ENCODE results near the gene PLXNC1.

PLXNC1 gene

DNA sequence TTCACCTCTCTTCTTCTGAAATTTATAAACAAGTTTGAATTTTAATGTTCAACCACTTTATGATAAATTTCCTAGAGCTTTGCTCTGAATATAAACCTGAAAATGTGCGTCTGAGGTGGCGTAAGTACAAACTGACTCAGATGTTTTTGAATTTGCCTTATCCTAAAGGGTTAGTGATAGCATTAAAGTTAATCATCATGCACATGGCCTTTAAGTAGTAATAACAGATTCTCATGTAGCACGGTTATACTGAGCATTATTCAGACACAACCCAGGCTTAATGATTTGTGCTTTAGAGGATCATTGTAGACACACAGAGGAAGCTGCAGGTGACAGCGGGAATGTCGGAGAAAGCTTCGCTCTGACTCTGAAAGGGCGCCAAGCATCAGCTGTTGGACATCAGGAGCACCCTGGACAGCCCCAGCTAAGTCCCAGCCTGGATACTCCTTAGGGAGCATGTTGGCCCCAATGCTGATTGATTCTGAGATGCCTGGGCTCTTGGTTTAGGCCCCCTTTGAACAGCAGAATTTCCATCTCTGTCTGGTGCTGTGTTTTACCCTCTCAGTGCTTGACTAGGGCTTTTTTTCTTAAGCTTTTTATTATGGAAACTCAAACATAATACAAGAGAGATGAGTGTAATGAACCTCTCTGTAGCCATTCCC lies 91.1 kb downstream of the PLXNC1 start:
- no peak for DNase-seq (ENCODE audit: low read depth, low spot score)

DNA sequence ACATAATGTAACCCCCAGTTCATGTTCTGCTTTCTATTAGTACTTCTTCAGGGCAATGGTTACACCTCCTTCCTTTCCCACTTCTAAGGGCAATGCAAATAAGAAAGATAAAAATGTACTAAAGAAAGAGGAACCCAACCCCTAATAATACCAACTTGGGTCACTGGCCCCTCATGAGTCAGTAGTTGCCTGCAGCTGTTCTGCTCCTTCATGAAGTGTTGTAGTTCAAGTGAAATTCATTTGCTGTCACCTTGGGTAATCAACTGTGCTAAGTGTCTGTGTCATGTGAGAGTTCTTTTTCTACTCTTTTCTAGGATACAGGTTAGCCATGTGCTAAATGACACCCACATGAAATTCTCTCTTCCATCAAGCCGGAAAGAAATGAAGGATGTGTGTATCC lies 91.8 kb downstream of the PLXNC1 start:
- no peak for DNase-seq (ENCODE audit: low read depth, low spot score)

DNA sequence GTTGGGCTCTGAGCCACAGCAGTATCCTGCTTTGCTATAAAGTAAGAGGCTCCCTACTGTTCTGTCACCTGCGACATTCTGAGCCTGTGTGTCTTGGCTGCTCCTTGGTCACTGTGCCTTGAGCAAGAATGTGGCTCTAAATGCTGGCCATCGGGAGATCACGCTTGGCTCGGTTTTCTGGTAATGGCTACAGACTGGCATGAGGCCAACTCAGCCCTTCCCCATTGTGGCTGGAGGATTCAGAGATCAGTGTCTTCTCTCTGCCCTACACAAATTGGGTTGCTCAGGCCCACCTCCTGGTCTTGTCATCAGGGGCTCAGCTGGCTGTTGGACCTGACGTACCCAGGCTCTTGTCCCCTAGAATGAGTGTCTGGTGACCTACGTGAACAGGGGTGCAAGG lies 94.5 kb downstream of the PLXNC1 start:
- no peak for DNase-seq (ENCODE audit: low read depth, low spot score)

DNA sequence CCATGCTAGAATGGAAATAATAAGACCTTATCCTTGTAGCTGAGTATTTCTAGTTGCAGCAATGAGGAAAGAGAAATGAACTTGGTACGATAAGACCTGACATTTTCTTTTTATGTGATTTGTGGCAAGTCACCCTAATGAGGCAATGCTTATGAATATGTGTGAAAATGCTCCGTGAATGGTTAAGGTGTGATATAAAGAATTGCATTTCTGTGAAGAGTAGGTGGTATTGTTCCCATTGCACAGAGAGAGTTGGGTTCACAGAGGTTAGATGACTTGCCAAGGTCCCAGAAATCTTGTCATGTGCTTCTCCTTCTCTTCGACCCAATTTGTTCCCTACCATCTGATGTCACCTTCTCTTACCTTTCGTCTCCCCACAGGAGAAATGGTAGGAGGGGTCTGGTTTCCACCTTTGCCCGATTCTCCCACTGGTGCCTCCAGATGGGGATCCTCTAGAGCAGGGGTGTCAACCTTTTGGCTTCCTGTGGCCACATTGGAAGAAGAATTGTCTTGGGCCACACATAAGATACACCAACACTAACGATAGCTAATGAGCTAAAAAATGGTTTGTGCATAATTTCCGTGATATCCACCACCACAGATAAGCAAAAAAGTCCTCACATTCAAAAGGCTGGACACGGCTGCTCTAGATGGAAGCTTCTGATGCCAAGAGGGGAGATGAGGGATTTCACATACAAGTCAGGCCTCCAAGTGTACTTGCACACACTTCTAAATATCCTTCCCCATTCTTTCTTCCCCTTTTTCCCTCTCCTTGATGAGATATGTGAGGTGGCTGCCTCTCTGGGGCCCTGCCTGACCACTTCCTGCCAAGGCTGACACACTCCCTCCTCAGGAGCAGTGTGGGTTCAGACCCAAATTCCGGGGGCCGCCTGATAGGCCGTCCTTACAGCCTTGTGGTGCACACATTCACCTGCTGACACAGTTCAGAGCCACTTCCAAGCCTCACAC lies 96.1 kb downstream of the PLXNC1 start:
- DNase-seq (ENCODE audit: low read depth, low spot score), result no peak

- DNase-seq (ENCODE audit: low read depth, low spot score), result no peak
Measured at GRCh38 chr12:94245631-94246383, 97.4 kb downstream of the PLXNC1 start.

DNA sequence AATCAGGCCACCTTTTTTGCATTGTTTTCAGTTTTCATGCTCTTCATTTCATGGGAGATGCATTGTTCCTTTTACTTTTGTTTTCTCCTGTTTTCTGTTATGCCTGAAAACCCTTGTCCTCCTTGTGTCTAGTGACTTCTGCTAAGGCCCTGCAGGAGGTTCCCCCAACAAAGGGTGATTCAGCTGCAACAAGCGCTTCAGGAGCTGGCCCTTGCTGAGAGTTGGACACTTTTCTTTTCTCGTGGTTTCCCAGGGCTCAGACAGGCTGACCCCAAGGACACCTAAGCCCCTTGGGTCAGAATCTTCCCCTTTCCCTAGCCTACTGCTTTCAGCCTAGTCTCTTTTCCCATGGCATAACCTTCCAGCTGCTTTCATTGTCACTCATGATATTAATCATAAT lies 98.9 kb downstream of the PLXNC1 start:
- no peak for DNase-seq (ENCODE audit: low read depth, low spot score)

DNA sequence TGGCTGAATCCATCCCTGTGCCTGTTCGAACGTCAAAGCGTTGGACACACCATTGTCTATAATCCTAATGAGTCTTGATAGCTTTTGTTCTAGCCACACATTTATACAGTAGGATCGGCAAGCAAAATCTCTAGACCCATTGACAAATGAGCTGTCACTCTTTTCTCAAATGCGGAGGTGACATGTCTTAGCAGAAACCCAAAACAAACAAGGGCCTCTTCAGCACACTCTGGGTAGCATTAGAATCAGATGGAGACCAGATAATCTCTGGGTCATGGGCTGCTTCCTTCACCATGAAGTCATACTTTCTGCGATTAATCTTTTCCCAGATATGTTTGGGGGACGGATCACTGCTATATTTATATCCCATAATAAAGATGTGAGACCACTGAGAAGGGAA lies 100.2 kb downstream of the PLXNC1 start:
- no peak for DNase-seq (ENCODE audit: low read depth, low spot score)

- no peak for DNase-seq (ENCODE audit: low read depth, low spot score)
Measured at GRCh38 chr12:94250130-94250529, 101.8 kb downstream of the PLXNC1 start.

DNA sequence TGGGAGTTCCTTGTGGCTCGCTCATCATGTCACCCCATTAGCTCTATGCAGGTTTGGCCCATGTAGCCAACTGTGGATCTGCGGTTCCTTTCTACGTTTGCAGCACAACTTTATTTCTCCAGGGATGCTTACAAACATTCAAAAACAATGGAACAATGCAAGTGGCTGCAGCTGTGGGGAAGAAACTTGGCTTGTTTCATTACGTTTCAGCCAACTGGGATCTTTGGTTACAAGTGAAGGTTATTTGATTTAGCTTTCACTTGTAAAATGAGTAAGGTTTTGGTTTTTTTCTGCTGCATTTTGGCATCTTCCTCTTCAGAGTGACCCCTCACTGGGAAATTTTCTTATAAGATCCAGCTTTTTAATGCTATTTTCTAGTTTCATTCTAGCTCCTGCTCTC lies 105.9 kb downstream of the PLXNC1 start:
- DNase-seq (ENCODE audit: low read depth, low spot score), result no peak

DNA sequence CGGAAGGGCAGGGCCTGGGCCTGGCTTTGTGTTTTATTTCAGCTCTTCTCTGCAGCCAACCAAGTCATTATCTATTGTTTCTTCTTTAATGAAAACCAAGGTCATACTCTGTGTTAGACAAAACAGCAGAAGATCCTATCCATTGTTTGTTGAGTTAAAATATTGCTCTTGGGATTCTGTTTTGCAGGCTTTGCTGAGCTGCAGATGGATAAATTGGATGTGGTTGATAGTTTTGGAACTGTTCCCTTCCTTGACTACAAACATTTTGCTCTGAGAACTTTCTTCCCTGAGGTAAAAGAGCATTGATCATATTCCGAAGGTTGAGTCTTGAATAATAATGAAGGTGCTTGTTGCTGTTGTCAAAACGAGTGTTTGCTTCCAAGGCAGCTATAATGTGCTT lies 106.6 kb downstream of the PLXNC1 start:
- no peak for DNase-seq (ENCODE audit: low read depth, low spot score)

GRCh38 chr12:94255428-94255827 lies 107.1 kb downstream of the PLXNC1 start:
- no peak for DNase-seq (ENCODE audit: low read depth, low spot score)

DNA sequence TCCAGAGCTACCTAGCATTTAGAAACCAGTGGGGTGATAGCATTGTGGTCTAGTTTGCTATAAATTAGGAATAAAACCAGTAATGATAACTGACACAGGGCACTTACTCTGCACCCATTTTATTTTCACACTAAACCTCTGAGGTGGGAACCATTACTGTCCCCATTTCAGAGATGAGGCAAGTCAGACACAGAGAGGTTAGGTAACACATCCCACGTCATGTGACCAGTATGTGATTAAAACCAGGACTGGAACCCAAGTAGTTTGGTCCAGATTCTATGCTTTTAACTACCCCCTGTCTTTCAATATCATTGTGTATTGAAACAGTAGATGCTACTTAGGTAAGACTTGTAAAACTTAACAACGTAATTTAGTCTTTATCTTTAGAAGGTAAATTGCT lies 110.2 kb downstream of the PLXNC1 start:
- DNase-seq (ENCODE audit: low read depth, low spot score), result no peak

DNA sequence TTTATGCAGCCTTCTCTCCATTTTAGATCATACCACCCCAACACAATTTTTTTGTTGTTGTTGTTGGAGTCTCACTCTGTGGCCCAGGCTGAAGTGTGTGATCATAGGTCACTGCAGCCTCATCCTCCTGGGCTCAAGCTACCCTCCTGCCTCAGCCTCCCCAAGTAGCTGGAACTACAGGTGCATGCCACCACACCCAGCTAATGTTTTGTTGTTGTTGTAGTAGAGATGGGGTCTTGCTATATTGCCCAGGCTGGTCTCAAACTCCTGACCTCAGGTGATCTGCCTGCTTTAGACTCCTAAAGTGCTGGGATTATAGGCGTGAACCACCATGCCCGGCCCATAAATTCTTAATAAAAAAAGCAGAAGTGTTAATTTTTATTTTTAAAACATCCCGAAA lies 111.6 kb downstream of the PLXNC1 start:
- DNase-seq (ENCODE audit: low read depth, low spot score), result no peak

- no peak for DNase-seq (ENCODE audit: low read depth, low spot score)
Measured at GRCh38 chr12:94260717-94261116, 112.3 kb downstream of the PLXNC1 start.

DNA sequence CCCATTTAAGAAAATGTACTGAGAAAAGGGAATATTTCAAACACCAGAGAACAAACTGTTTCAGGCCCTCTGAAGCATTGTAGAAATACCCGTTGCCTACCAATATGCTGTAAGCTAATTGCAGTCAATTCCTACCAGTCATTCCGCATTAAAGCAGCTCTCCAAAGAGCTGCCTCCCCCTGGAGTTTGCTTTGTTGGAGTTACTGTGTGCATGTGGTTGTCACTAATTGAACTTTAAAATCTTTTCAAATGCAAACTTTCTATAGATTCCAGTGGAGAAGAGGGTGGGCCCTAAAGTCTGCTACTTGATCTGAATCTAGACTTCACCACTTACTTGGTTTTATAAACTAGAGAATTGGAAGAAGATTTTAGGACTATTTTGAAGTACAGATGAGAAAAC lies 112.7 kb downstream of the PLXNC1 start:
- no peak for DNase-seq (ENCODE audit: low read depth, low spot score)

- no peak for DNase-seq (ENCODE audit: low read depth, low spot score)
Measured at GRCh38 chr12:94261786-94262185, 113.4 kb downstream of the PLXNC1 start.

DNA sequence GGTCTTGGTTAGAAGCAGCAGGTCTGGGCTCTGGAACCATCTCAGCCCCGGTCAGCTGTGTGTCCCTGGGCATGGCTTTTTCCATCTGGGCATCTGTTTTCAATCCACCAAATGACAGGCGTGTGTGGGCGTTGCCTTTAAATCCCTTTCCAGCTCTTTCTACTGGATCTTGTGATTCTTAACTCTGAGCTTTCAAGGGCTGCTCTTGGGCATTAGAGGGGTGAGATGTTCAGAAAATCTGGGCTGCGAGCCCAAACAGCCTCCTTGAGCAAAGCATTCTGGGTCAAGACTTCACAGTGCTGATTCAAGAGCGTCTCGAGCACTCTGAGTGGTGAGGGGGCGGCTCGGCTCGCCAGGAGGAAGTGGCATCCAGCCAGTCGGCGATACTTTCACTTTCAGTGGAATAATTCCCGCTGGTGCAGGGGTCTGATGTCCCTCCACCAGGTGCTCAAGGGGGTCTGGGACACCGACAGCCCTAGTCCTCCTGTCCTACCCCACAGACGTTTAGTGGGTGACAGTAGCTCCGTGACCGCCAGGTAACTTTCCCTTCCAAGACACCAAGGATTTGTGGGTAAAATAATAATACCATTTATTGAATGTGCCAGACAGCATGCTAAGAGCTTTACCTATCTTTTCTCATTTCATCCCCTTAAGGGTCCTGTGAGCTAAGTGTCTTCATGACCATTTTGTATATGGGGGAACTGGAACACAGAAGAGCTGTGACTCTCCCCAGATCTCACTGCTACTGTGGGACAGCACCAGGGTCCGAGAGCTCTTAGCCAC lies 114.0 kb downstream of the PLXNC1 start:
- DNase-seq (ENCODE audit: low read depth, low spot score), result peak; percentile 38

DNA sequence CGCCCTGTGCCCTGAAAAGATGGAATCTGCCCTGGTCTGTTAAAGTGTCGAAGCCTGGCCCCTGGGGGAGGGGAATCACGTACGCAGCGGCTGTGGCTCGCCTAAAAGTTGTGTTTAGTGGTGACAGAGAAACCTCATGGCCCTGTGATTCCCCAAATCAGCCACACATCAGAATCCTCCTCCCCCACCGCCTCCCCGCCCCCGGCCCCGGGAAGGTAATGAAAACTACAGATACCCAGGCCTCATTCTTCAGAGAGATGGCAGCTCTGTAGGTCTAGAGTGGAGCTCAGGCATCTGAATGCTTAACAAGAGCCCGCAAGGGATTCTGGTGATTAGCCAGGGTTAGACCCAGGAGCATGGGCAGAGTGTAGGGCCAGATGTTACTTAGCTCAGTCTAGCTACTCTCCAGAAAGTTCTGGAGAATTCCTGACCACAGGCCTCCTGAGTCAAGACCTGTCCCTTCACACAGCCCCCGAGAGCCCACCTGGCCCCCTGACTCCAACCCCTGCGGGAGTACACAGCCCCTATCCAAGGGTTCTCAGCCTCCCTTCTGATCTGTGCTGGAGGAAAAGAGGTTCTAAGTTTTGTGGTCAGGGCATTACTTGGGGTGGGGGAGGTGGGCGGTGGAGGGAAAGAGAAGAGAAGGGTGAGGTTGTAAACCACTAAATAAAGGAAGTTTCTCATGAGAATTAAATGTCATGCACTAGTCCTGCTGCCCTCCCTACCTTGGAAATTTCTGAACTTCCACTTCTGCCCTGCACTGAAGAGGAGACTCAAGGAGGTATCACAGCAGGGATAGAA lies 114.8 kb downstream of the PLXNC1 start:
- DNase-seq (ENCODE audit: low read depth, low spot score), result peak; percentile 21

DNA sequence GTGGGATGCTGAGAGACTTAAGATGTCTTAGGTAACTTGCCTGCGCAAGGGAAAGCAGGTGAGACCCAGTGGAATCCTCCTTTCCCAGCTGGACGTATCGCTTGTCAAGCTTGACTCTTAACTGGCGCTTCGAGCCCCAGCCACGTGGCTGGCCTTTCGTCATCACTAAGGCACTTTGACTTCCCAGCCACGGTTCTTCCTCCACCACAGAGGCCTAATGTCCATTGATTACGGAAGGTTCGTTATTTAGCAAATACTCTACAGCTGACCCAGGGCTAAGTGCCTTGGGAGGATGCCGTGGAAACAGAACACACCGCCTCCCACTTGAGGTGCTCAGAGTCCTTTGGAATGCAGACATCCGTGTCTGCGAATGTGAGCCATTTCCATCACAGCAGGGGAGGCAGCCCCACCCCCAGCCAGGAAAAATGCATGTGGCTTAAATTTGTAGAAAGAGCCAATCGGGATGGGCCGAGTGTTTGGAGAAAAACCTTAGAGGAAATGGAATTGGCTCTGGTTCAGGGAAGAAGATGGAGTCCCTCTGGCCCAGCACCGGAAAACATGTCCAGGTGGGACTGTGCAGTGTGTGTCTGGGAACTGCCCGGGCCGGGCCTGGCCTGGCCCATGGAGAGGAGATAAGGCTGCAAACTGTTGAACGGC lies 115.7 kb downstream of the PLXNC1 start:
- no peak for DNase-seq (ENCODE audit: low read depth, low spot score)

Data from activated CD4-positive, CD25-positive, alpha-beta regulatory T cell treated with anti-CD3 and anti-CD28 coated beads, Interleukin-2, amount 50 U/mL, for 16 hours (primary cell).